Right lung (tissue), 5 donors: ENCODE results near the gene EML1. TPM values are rescaled to one million over a fixed set of nuclear protein-coding genes. Genes with fewer than 3 reads are reported as not detected.

ENCODE experiments used
- DNase-seq, 2 donors: peaks; one replicate each; pipeline ENCODE4 v3.0.0-alpha.2; 2013
- polyA plus RNA-seq, 5 donors: library from polyadenylated mRNA; unstranded; fragments of 120-200 nt; gene quantifications; one replicate each; pipeline versions ENCODE4 v1.2.1 to v1.2.3, GENCODE V29; 2013; ENCODE audit warnings: inconsistent platforms in 1 of 5, low replicate concordance in 1 of 5; ENCODE audit not compliant: insufficient read length in 5 of 5, insufficient read depth in 1 of 5

The EML1 gene
- polyA plus RNA-seq, 5 donors: 32.8 to 46.8 (median 39.7) TPM

- no peak for DNase-seq
Observed at GRCh38 chr14:99964979-99965378, 171.8 kb downstream of the EML1 start.

GRCh38 chr14:99966037-99966835 is 173.0 kb downstream of the EML1 start:
- no peak for DNase-seq

GRCh38 chr14:99966912-99967311 is 173.7 kb downstream of the EML1 start:
- no peak for DNase-seq

DNA sequence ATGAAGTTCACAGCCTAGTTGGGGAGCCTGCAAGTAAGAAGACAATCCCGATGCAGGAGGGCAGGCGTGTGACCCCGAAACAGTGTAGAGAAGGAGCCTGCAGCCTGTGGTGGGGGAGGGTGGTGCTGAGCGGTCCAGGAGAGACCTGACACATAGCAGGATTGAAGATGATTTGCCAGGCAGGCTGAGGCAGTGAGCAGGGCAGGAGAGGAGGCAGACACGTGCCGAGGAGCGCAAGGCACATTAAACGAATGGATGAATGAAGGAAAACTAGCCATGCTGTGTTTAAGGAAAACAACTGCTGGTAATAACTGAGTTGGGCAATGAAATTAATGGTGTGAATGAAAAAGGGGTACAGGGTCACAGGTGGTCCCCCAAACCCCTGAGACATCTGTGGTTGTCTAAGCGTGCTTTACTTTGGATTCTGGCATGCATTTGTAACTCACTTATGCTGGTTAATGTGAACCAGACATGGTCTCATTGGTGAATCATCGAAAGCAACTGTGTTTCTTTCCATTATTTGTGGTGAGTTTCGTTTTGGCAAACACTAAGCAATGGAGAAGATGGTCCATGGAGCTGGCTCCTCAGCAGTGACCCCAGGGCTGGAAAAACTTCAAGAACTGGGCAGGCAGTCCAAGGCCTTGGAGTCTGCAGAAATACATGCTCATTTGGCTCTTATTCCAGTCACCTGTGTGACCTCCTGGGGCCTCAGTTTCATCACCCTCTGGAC is 175.1 kb downstream of the EML1 start:
- no peak for DNase-seq

GRCh38 chr14:99968941-99969340 is 175.7 kb downstream of the EML1 start:
- no peak for DNase-seq

DNA sequence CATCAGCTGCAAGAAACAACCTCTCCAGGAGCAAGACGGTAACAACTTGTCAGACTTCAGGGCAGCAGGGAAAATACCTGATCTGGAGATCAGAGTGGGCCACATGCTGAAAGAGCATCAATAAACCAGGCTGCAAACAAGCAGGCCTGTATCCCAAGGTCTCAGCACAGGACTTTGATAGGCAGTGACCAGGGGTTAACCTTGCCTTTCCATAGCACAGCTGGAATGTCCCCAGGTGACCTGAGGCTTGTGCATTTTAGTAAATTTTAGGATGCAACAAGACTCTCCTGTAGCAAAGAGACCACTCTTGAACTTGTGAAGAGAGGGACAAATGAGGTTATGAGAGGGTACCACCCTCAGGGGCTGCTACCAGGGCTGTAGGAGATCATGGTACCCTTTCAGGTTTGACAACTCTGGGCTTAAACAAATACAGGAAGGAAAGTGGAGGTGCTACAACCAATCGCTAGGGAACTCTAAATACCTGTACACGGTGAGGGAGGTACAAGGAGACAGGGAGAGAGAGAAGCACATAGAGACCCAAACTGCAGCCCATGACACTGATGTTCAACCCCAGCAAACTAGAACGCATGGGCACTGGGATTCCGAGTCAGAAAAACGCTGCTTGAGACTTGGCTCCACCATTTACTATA is 176.6 kb downstream of the EML1 start:
- no peak for DNase-seq

GRCh38 chr14:99971087-99971940 is 178.1 kb downstream of the EML1 start:
- DNase-seq: peak; percentile 86 to 89

DNA sequence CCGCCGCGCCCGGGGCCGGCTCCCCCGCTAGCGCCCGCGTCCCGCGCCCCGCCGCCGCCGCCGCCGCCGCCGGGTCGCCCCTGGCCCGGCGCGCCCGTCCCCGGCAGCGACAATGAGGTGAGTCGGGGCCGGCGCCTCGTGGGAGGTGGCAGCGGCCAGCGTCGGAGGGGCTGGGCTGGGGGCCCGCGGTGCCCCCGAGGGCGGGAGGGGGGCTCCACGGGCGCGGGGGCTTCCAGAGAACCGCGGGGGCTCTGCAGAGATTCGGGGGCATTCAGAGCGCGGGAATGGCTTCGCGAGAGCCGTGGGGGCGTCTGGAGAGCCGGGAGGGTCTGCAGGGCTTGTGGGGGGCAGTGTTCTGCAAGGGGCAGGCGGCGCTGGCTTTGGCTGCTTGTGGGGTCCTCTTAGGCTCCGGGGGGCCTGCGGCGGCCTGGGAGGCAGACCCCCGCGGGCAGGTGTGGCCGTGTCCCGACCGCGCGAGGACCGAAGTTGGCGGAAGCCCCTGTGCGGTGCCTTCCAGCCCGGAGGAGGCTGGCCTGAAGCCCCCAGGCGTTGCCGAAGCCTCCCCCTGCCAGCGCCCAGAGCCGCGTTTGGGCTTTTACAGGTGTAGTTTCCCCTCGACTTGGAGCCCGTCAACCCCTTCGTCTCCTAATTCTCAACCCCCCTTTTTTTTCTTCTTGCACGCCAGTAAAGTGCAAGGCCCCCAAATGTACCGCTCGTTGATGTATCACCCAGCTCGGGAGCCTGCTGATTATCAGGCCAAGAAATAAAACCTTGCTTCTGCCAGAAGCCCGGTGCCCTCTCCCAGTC is 178.9 kb downstream of the EML1 start:
- DNase-seq: no peak

- no peak for DNase-seq
Observed at GRCh38 chr14:99972748-99973466, 179.7 kb downstream of the EML1 start.

DNA sequence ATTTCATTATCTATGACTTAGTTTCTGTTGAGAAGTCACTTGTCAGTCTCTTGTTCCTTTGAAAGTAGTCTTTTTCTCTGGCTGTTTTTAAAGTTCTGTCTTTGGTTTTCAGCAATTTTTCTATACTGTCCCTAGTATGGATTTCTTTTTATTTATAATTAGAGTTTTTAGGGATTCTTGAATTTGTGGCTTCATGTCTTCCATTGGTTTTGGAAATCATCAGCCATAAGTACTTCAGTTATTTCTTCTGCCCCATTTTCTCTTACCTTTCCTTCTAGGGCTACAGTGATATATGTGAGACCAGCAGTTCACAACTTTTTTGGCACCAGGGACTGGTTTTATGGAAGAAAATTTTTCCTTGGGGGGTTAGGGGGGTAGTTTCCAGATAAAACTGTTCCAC is 182.0 kb downstream of the EML1 start:
- no peak for DNase-seq

DNA sequence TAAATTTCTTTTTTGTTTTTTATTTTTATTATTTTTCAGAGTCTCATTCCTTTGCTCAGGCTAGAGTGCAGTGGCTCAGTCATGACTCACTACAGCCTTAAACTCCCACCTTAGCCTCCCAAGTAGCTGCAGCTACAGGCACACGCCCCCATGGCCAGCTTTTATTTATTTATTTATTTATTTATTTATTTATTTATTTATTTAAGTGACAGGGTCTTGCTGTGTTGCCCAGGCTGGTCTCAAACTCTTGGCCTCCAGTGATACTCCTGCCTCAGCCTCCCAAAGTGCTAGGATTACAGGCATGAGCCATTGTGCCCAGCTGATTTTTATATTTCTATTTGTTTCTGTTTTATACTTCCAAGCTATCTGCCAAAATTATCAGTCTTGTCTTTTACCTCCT is 182.8 kb downstream of the EML1 start:
- no peak for DNase-seq

GRCh38 chr14:99976681-99977080 is 183.5 kb downstream of the EML1 start:
- no peak for DNase-seq

DNA sequence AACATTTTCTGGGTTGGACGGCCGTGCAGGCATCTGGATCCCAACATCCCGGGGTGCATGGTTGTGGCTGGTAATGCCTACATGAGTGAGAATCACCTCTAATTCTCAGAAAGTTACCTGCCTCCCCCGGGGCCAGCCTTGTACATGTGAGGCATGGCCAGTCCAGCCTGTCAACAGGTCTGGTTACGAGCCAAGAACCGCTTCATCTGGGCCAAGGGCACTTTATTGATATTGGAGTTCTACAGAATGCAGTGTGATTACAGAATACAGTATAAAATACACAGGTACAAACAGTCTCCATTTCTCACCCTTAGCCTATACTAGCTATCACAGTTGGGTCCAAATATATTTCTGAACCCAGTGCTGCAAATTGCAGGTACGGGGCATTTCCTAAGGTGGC is 187.1 kb downstream of the EML1 start:
- DNase-seq: no peak

DNA sequence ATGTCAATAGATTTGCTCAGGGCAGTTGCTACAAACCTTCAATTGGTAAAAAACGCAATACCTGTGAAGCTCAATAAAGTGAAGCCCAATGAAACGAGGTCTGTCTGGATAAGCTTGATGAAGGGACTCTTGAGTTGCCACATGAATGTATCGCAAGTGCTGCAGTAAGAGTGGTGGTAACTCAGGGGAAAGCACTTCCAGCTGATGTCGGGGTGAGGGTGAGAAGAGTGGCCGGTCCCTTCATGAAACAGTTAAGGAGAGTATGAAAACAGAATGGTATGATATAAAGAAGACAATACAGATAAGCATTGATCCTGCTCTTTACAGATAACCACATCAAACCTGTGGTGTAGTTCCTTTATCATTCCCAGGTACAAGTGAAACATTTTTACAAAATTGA is 188.6 kb downstream of the EML1 start:
- no peak for DNase-seq

- peak in 1 of 2 donors; percentile 60 for DNase-seq
Observed at GRCh38 chr14:99982537-99983250, 189.5 kb downstream of the EML1 start.

DNA sequence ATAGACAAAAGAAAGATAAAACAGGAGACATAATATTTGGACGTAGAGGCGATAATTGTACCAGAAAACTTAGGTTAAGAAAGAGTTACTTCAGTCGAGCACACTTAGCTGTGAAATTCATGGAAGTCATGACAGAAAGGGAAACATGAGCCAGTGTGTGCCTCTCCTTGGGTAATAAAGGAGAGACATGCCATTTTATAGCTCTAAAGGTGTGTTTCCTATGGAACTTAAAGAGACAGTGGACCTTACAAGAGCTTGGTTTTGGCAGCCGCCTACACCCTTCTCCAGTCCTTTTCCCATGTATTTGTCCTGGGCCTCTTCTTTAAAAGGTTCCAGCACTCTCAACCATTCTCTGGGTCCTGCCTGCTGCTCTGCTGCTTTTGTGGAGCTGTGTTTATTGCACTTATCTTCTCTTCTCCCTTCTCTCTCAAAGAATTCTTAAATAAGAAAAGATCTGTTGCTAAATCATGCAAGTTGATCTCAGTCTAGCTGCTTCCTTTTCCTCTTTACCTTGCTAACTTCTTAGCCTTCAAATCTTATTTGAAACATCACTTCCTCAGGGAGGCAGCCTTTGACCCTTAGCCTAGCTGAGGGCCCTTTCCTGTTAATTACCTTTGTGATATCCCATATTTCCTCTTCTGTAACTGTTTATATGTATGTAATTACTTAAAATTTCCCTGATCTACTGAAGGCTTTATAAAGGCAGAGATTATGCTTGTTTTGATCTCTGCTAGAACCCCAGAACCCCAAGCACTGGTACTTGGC is 190.2 kb downstream of the EML1 start:
- DNase-seq: no peak

DNA sequence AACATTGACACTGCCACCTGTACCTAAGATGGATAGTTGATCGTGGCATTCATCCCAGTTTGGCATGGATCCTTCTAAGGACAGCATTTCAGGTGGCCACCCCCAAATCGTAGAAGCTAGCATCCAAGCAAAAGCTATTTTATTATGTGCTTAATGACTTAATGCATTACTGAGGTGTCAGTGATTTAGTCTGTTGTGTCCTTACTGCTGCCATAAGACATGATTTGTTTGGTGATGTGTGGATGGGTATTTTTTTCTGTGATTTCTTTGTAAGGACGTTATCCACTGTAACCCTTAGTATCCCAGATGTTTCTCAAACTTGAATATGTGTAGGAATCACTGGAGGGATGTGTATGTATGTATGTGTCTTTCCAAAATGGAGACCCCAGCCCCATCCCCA is 190.8 kb downstream of the EML1 start:
- no peak for DNase-seq

GRCh38 chr14:99986396-99986795 is 193.2 kb downstream of the EML1 start:
- peak; percentile 91 to 94 for DNase-seq

DNA sequence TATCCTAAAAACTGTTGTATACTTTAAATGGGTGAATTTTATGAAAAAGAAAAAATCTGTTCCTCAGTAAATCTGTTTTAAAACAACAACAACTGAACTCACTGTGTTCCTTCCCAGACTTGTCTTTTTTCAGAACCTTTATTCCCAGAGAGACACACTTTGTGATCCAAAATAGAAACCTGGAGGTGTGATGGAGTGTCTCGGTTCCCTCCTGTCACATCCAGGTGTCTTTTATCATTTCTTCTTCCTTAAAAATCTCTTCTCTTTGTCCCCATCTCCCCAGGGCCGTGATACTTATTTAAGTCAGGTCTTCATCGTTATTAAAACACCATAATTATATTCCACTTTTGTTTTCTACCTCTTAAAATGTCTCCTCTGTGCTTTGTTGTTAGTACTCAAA is 195.8 kb downstream of the EML1 start:
- no peak for DNase-seq
